H9 (cell line): ENCODE measurements around the gene MBD5. TPM values are rescaled to one million over a fixed set of nuclear protein-coding genes. Genes with fewer than 3 reads are reported as not detected.

Experiments used
- DNase-seq: peaks from one replicate; pipeline ENCODE4 v3.0.0-alpha.2; 2017
- H2AFZ ChIP-seq: one replicate; pipeline ENCODE4 v1.6.1; 2013; ENCODE audit warnings: mild to moderate bottlenecking, low read length, control low read depth, moderate library complexity
- H2AK5ac ChIP-seq: 2 replicates; pipeline ENCODE4 v1.6.1; 2013; ENCODE audit warnings: low read length, control low read depth, mixed read lengths; ENCODE audit not compliant: insufficient read length
- H2BK120ac ChIP-seq: one replicate; pipeline ENCODE4 v1.6.1; 2013; ENCODE audit warnings: low read depth, mild to moderate bottlenecking, low read length, control low read depth, inconsistent platforms; ENCODE audit not compliant: poor library complexity, severe bottlenecking
- H2BK12ac ChIP-seq: 2 replicates; pipeline ENCODE4 v1.6.1; 2013; ENCODE audit warnings: low read length, control low read depth, mixed read lengths, low read depth; ENCODE audit not compliant: insufficient read length
- H2BK15ac ChIP-seq: 2 replicates; pipeline ENCODE4 v1.6.1; 2013; ENCODE audit warnings: low read depth, low read length, control low read depth
- H2BK20ac ChIP-seq: one replicate; pipeline ENCODE4 v1.6.1; 2013; ENCODE audit warnings: low read depth, mild to moderate bottlenecking, low read length, control low read depth, inconsistent platforms; ENCODE audit not compliant: poor library complexity, severe bottlenecking
- H2BK5ac ChIP-seq: 2 replicates; pipeline ENCODE4 v1.6.1; 2013; ENCODE audit warnings: low read length, control low read depth, mixed read lengths; ENCODE audit not compliant: insufficient read length
- H3K14ac ChIP-seq: 2 replicates; pipeline ENCODE4 v1.6.1; 2013; ENCODE audit warnings: low read length, control low read depth; ENCODE audit not compliant: insufficient read depth
- H3K18ac ChIP-seq: 2 replicates; pipeline ENCODE4 v1.6.1; 2013; ENCODE audit warnings: low read depth, mild to moderate bottlenecking, mixed read lengths, low read length, control low read depth; ENCODE audit not compliant: insufficient read length
- H3K23ac ChIP-seq: 2 replicates; pipeline ENCODE4 v1.6.1; 2013; ENCODE audit warnings: low read length, control low read depth, mixed read lengths, low read depth; ENCODE audit not compliant: insufficient read length
- H3K23me2 ChIP-seq: 2 replicates; pipeline ENCODE4 v1.6.1; 2013; ENCODE audit warnings: low read depth, mild to moderate bottlenecking, mixed read lengths, low read length, control low read depth; ENCODE audit not compliant: insufficient read length, poor library complexity, severe bottlenecking
- H3K27ac ChIP-seq: 2 replicates; pipeline ENCODE4 v1.5.1; 2013; ENCODE audit warnings: low read length, control low read depth, mixed read lengths, low read depth; ENCODE audit not compliant: insufficient read length
- H3K27me3 ChIP-seq: 2 replicates; pipeline ENCODE4 v1.6.1; 2013; ENCODE audit warnings: low read length, control low read depth, inconsistent platforms; ENCODE audit not compliant: insufficient read depth
- H3K4ac ChIP-seq: 2 replicates; pipeline ENCODE4 v1.6.1; 2013; ENCODE audit warnings: low read depth, mild to moderate bottlenecking, control low read depth, inconsistent platforms, low read length, moderate library complexity
- H3K4me1 ChIP-seq: 2 replicates; pipeline ENCODE4 v1.6.1; 2013; ENCODE audit warnings: low read length, control low read depth, inconsistent platforms; ENCODE audit not compliant: insufficient read depth
- H3K4me2 ChIP-seq: 2 replicates; pipeline ENCODE4 v1.6.1; 2013; ENCODE audit warnings: low read length, control low read depth, mixed read lengths; ENCODE audit not compliant: insufficient read length, insufficient read depth
- H3K56ac ChIP-seq: 2 replicates; pipeline ENCODE4 v1.6.1; 2013; ENCODE audit warnings: low read depth, mild to moderate bottlenecking, mixed read lengths, low read length, control low read depth; ENCODE audit not compliant: insufficient read length
- H3K79me1 ChIP-seq: 2 replicates; pipeline ENCODE4 v1.6.1; 2013; ENCODE audit warnings: low read depth, mild to moderate bottlenecking, moderate library complexity, low read length, control low read depth, inconsistent platforms; ENCODE audit not compliant: insufficient read depth, poor library complexity, severe bottlenecking
- H3K79me2 ChIP-seq: 2 replicates; pipeline ENCODE4 v1.6.1; 2013; ENCODE audit warnings: low read length, control low read depth, inconsistent platforms; ENCODE audit not compliant: insufficient read depth
- H3K9ac ChIP-seq: 2 replicates; pipeline ENCODE4 v1.6.1; 2013; ENCODE audit warnings: low read length, control low read depth, mixed read lengths; ENCODE audit not compliant: insufficient read length; ENCODE audit errors: extremely low read depth
- H3K9me3 ChIP-seq: one replicate; pipeline ENCODE4 v1.6.1; 2013; ENCODE audit warnings: low read depth, low read length, inconsistent platforms; ENCODE audit not compliant: control insufficient read depth
- H3T11ph ChIP-seq: one replicate; pipeline ENCODE4 v1.6.1; 2013; ENCODE audit warnings: mild to moderate bottlenecking, low read length, control low read depth, inconsistent platforms
- H4K20me1 ChIP-seq: one replicate; pipeline ENCODE4 v1.6.1; 2013; ENCODE audit not compliant: control insufficient read depth, insufficient read length, insufficient read depth
- H4K5ac ChIP-seq: 2 replicates; pipeline ENCODE4 v1.6.1; 2013; ENCODE audit warnings: low read depth, mild to moderate bottlenecking, mixed read lengths, low read length, control low read depth; ENCODE audit not compliant: insufficient read length
- H4K8ac ChIP-seq: replicated peaks from 2 replicates; pipeline ENCODE4 v1.6.1; 2013; ENCODE audit warnings: low read length, control low read depth, mixed read lengths, low read depth; ENCODE audit not compliant: insufficient read length
- H4K91ac ChIP-seq: 2 replicates; pipeline ENCODE4 v1.6.1; 2013; ENCODE audit warnings: low read depth, mild to moderate bottlenecking, moderate library complexity, mixed read lengths, low read length, control low read depth; ENCODE audit not compliant: insufficient read length
- H3K27ac Mint-ChIP-seq, 3 experiments: 2 replicates in 2 of 3; 3 replicates in 1 of 3; pipeline ENCODE4 v1.8.0; 2020 to 2021; ENCODE audit warnings: mixed read lengths in 3 of 3, mild to moderate bottlenecking in 1 of 3, moderate library complexity in 1 of 3
- H3K27me3 Mint-ChIP-seq: 2 replicates; pipeline ENCODE4 v1.8.0; 2021; ENCODE audit warnings: low read depth, mild to moderate bottlenecking, moderate library complexity, mixed read lengths
- H3K36me3 Mint-ChIP-seq, 3 experiments: 2 replicates in 2 of 3; 3 replicates in 1 of 3; pipeline ENCODE4 v1.8.0; 2020 to 2021; ENCODE audit warnings: low read depth in 3 of 3, mixed read lengths in 3 of 3; ENCODE audit not compliant: insufficient read depth in 1 of 3
- H3K4me1 Mint-ChIP-seq, 2 experiments: 2 replicates each; pipeline ENCODE4 v1.8.0; 2020; ENCODE audit warnings: mixed read lengths in 2 of 2
- H3K4me3 Mint-ChIP-seq, 2 experiments: 2 replicates in 1 of 2; 3 replicates in 1 of 2; pipeline ENCODE4 v1.8.0; 2020 to 2021; ENCODE audit warnings: mild to moderate bottlenecking in 2 of 2, mixed read lengths in 2 of 2, moderate library complexity in 1 of 2
- H3K9me3 Mint-ChIP-seq, 2 experiments: 2 replicates in 1 of 2; 3 replicates in 1 of 2; pipeline ENCODE4 v1.8.0; 2020; ENCODE audit warnings: mild to moderate bottlenecking in 2 of 2, mixed read lengths in 2 of 2, moderate library complexity in 1 of 2
- CTCF ChIP-seq: fragments of 200-600 bp; sonication (generic); conservative IDR thresholded peaks from 3 replicates; pipeline ENCODE4 v1.8.0; 2021; ENCODE audit warnings: antibody characterized with exemption, mild to moderate bottlenecking
- WGBS: extraction: QIAGEN DNeasy Blood & Tissue Kit; methylation state at CpG from one replicate; pipeline ENCODE4 v1.1.7; 2013; ENCODE audit warnings: missing lambda C conversion rate, low lambda C conversion rate, mixed read lengths; ENCODE audit not compliant: insufficient read length; ENCODE audit errors: extremely low coverage; 5-methylcytosine and 5-hydroxymethylcytosine counted together
- total RNA-seq: library from RNA; stranded (reverse); gene quantifications from 2 replicates; pipeline ENCODE4 v1.2.1, GENCODE V29; 2021

Gene MBD5
- total RNA-seq, 1 experiment from 2014 or later, result 23.1 TPM

- Mint-ChIP-seq H3K36me3 (no peaks in the 10 kb centered on the region), H3K9me3 (peaks cover 0 to under 1% of the 10 kb centered on the region in 2 experiments; a peak in 1 of 5 replicates), H3K27ac (no peak overlapping the region), H3K27me3 (no peaks in the 10 kb centered on the region), H3K4me3 (no peak overlapping the region), H3K4me1 (peaks cover 0 to 4% of the 10 kb centered on the region in 2 experiments; a peak in 1 of 4 replicates)
- H3K56ac ChIP-seq, result no peak overlapping the region
- no peaks in the 10 kb centered on the region for H3K9me3 ChIP-seq
- no peaks in the 10 kb centered on the region for H3K4me1 ChIP-seq
- no peak for TF ChIP-seq CTCF
- no peak overlapping the region for H2BK15ac ChIP-seq
- no peak for DNase-seq
- H3K27me3 ChIP-seq, result no peaks in the 10 kb centered on the region
- H4K5ac ChIP-seq, result no peak overlapping the region
- no peak overlapping the region for H2AK5ac ChIP-seq
- H3K4ac ChIP-seq, result no peak overlapping the region
- no peak overlapping the region for H4K8ac ChIP-seq
- H2AFZ ChIP-seq, result no peak overlapping the region
- H2BK120ac ChIP-seq, result no peak overlapping the region
- H3K27ac ChIP-seq, result no peak overlapping the region
- no peak overlapping the region for H3K14ac ChIP-seq
- WGBS, result no CpG with 5 or more reads among the region's 1 CpG
- no peak overlapping the region for H3K9ac ChIP-seq
- H3K23ac ChIP-seq, result no peak overlapping the region
- H3K79me1 ChIP-seq, result no peaks in the 10 kb centered on the region
- H4K91ac ChIP-seq, result no peak overlapping the region
- H2BK12ac ChIP-seq, result no peak overlapping the region
- no peak overlapping the region for H3K18ac ChIP-seq
- no peaks in the 10 kb centered on the region for H3K79me2 ChIP-seq
- no peak overlapping the region for H2BK5ac ChIP-seq
- H2BK20ac ChIP-seq, result no peak overlapping the region
- H3K4me2 ChIP-seq, result no peak overlapping the region
- H4K20me1 ChIP-seq, result no peaks in the 10 kb centered on the region
- H3T11ph ChIP-seq, result no peak overlapping the region
- H3K23me2 ChIP-seq, result no peaks in the 10 kb centered on the region
These were observed 381.9 kb downstream of the MBD5 start for GRCh38 chr2:148402786-148403185.
